ENCODE results near the gene KREMEN1. TPM values are rescaled to one million over a fixed set of nuclear protein-coding genes. Genes with fewer than 3 reads are reported as not detected.

Gene KREMEN1
- total and polyA plus RNA-seq, 2 donors = 10.7 to 14.2 TPM

Other genes with a start within 250 kb of the KREMEN1 start
- 1.3 TPM for gene ZNRF3, start 189.5 kb upstream of the KREMEN1 start, total RNA-seq
- gene ZNRF3, start 189.5 kb upstream of the KREMEN1 start, polyA plus RNA-seq = 1.1 TPM
- 1.7 TPM for gene C22orf31, start 11.2 kb upstream of the KREMEN1 start, total RNA-seq
- 0.80 TPM for gene C22orf31, start 11.2 kb upstream of the KREMEN1 start, polyA plus RNA-seq
- 4.7 TPM for gene EMID1, start 132.9 kb downstream of the KREMEN1 start, total RNA-seq
- gene EMID1, start 132.9 kb downstream of the KREMEN1 start, polyA plus RNA-seq = 9.9 TPM
- 22.6 TPM for gene RHBDD3, start 194.9 kb downstream of the KREMEN1 start, total RNA-seq
- 31.1 TPM for gene RHBDD3, start 194.9 kb downstream of the KREMEN1 start, polyA plus RNA-seq
- gene EWSR1, start 195.2 kb downstream of the KREMEN1 start, total RNA-seq = 236 TPM
- gene EWSR1, start 195.2 kb downstream of the KREMEN1 start, polyA plus RNA-seq = 175 TPM
- gene GAS2L1, start 233.6 kb downstream of the KREMEN1 start, total RNA-seq = 0.80 TPM
- gene GAS2L1, start 233.6 kb downstream of the KREMEN1 start, polyA plus RNA-seq = 6.0 TPM
- gene RASL10A, start 242.7 kb downstream of the KREMEN1 start, total RNA-seq = 0.47 TPM
- 7.8 TPM for gene RASL10A, start 242.7 kb downstream of the KREMEN1 start, polyA plus RNA-seq